ENCODE data around the gene RAB11B. TPM values are rescaled to one million over a fixed set of nuclear protein-coding genes. Genes with fewer than 3 reads are reported as not detected.
"Not testable (repeated sequence)": the region's sequence is repeated elsewhere in the genome, so short reads cannot be mapped to it uniquely, and the experiment has no call there.

RAB11B gene
- total RNA-seq: 170 TPM

DNA sequence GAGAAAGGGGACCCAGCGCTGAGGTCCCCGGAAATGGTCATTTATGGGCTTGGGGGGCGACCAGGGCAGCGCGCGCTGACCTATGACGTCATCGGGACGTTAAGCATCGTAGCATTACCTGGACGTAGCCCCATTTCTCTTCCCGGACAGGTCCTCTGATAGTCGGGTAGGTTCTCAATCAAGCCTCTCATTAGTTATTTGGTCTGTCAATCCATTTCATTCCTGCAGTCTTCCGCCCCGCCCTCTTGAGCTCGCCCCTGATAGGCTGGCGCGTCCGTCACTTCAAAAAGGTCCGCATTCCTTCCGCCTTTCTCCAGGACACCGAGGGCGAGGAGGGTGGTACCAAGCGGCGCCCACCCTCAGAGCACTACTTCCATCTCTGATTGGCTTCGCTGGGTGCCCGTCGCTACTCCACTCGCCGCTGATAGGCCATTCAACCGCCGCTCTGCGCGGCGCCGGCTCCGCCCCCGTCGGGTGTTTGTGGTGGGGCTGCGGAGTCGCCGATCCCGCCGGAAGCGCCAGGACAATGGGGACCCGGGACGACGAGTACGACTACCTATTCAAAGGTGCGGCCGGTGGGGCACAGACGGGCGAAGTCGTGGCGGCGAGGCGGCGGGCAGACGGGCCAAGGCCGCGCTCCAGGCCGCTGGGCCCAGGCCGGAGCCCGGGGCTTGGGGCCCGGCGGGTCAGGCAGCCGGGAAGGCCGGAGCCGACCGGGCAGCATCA lies at the start of gene RAB11B:
TSS of gene RAB11B (plus strand) at position 470 of the 726 bp plus-strand sequence. CDS start at position 527, 57 bp downstream.
- peak; percentile 100 for DNase-seq (ENCODE audit: low spot score)

- not testable (repeated sequence) for DNase-seq (ENCODE audit: low spot score)
Measured at GRCh38 chr19:8341504-8341903, 48.7 kb upstream of the RAB11B start.

DNA sequence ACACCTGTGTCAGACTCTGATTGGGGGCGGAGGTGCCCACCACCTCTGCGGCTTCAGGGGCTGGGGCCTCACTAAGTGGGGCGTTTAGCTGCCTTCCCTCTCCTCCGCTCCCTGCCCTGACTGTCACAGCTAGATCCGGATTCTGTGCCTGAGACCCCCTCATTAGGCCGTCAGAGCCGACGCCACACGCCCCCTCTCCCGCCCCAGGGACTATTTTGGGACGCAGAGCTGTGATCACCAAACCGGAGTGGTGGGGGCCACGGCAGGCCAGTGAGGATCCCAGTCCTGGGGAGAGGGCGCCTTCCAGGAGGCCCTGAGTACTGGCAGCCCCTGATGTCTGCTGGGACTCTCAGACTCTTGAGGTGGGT lies 47.9 kb upstream of the RAB11B start:
- DNase-seq (ENCODE audit: low spot score): no peak

DNA sequence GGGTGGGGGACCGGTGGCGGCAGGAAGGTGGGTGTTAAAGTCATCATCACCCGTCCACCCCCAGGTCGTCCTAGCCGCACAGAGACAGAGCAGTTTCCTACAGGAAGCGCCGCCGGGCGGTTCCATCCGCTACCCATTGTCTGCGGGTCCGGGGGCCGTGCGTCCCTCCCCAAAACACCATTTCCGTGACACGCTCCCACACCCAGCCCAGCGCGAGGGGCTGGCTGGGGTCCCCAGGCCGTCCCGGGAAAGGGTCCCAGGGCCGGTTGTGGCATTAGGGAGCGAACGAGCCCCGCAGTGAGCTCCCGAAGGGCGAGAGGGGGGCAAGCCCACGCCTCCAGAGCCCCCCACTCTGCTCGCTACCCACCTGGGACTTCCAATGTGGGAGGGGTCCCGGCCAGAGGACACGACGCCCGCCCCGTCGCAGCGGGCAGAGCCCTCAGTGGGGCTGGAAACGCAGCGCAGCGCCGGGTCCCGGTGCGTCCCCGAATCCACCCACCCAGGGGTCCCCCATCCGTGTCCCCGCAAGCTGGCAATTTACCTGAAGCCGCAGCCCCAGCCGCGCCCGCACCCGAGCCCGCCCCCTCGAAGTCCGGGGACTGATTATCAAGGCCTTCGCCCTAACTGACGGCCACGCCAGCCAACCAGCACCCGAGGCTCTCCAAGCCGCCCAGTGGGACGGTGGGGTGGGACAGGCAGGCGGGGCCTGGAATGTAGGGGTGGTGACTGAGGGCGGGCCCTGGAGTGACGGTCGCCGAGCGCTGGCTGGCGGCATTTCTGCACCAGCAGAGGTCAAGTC lies 47.3 kb upstream of the RAB11B start, which contains the start of gene KANK3:
TSS of gene KANK3 (minus strand) at position 579 of the 799 bp plus-strand sequence. CDS start 5,434 bp downstream, outside the sequence.
- peak; percentile 95 for DNase-seq (ENCODE audit: low spot score)

- DNase-seq (ENCODE audit: low spot score): no peak
Measured at GRCh38 chr19:8343483-8343844, 46.7 kb upstream of the RAB11B start.

- DNase-seq (ENCODE audit: low spot score): not testable (repeated sequence)
Measured at GRCh38 chr19:8349629-8350372, 40.4 kb upstream of the RAB11B start.

DNA sequence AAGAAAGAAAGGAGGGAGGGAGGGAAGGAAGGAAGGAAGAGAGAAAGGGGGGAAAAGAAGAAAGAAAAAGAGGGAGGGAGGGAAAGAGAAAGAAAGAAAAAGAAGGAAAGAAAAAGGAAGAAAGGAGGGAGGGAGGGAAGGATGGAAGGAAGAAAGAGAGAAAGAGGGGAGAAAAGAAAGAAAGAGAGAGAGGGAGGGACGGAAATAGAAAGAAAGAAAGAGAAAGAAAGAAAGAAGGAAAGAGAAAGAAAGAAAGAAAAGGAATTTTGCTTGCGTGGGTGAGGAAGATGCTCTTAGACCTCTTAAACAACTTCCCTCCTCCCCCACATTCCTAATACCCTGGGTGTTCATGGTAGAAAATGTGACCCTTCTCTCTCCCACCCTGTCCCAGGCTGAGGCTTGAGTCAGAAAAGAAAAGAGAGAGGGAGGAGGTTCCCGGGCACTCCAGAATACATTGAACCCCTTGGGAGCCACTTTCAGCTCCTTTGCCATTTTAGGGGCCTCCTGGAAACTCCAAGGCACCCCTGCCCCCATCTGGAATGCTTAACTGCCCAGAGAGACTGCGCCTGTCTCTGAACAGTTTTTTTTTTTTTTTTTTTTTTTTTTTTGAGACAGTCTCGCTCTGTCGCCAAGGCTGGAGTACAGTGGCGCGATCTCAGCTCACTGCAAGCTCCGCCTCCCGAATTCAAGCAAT lies 37.9 kb upstream of the RAB11B start:
- no peak for DNase-seq (ENCODE audit: low spot score)

- not testable (repeated sequence) for DNase-seq (ENCODE audit: low spot score)
Measured at GRCh38 chr19:8352845-8353244, 37.3 kb upstream of the RAB11B start.

GRCh38 chr19:8355631-8356402 lies 34.3 kb upstream of the RAB11B start:
- DNase-seq (ENCODE audit: low spot score): no peak

DNA sequence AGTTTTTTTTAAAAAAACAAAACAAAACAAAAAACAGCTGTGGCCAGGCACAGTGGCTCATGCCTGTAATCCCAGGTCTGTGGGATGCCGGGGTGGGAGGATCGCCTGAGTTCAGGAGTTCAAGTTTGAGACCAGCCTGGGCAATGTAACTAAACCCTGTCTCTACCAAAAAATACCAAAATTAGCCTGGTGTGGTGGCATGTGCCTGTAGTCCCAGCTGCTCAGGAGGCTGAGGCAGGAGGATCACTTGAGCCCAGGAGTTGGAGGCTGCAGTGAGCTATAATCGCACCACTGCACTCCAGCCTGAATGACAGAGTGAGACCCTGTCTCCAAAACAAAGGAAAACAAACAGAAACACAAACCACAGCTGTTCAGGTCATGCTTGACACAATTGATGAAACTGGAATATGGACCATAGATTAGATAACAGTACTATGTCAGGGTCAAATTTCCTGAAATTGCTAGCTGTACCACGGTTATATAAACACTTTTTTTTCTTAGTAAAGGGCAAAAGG lies 33.1 kb upstream of the RAB11B start:
- no peak for DNase-seq (ENCODE audit: low spot score)

DNA sequence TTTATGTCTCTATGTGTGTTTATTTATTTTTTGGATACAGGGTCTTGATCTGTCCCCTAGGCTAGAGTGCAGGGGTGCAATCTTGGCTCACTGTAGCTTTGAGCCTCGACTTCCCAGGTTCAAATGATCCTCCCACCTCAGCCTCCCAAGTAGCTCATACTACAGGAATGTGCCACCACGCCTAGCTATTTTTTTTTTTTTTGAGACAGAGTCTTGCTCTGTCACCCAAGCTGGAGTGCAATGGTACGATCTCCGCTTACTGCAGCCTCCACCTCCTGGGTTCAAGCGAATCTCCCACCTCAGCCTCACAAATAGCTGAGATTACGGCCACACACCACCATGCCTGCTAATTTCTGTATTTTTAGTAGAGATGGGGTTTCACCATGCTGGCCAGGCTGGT lies 31.2 kb upstream of the RAB11B start:
- no peak for DNase-seq (ENCODE audit: low spot score)

- DNase-seq (ENCODE audit: low spot score): no peak
Measured at GRCh38 chr19:8360196-8360595, 30.0 kb upstream of the RAB11B start.

DNA sequence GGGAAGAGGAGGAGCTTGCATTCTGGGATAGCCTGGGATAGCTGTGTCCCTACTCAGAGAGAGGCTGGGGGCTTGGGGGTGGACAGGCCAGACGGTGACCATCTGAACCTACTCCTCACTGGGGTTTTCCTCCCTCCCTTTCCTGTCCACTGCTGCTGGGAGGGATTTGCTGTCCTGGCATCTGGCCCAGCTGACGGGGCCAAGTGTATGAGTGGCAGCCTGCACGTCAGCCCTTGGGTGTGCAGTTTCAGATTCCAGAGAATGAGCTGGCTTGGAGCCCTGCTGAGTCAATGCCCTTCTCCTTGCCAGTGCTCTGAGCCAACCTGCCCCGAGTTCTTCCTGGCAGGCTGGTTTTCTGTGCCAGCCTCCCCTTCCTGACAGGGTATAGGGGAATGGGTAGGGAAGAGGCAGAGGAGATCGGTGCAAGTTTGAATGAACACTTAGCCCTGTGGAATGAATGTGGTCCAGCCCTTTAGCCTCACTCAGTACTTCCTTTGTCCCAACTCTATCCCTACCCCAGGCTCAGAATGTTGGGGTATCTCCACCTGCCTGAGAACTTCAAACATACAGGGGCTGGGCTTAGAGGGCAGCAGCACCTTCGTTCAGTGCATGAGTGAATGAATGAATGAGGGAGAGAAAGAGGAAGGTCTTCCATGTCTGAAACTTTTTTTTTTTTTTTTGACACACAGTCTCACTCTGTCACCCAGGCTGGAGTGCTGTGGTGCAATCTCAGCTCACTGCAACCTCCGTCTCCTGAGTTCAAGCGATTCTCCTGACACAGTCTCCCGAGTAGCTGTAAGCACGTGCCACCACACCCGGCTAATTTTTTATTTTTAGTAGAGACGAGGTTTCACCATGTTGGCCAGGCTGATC lies 28.0 kb upstream of the RAB11B start:
- peak; percentile 96 for DNase-seq (ENCODE audit: low spot score)

DNA sequence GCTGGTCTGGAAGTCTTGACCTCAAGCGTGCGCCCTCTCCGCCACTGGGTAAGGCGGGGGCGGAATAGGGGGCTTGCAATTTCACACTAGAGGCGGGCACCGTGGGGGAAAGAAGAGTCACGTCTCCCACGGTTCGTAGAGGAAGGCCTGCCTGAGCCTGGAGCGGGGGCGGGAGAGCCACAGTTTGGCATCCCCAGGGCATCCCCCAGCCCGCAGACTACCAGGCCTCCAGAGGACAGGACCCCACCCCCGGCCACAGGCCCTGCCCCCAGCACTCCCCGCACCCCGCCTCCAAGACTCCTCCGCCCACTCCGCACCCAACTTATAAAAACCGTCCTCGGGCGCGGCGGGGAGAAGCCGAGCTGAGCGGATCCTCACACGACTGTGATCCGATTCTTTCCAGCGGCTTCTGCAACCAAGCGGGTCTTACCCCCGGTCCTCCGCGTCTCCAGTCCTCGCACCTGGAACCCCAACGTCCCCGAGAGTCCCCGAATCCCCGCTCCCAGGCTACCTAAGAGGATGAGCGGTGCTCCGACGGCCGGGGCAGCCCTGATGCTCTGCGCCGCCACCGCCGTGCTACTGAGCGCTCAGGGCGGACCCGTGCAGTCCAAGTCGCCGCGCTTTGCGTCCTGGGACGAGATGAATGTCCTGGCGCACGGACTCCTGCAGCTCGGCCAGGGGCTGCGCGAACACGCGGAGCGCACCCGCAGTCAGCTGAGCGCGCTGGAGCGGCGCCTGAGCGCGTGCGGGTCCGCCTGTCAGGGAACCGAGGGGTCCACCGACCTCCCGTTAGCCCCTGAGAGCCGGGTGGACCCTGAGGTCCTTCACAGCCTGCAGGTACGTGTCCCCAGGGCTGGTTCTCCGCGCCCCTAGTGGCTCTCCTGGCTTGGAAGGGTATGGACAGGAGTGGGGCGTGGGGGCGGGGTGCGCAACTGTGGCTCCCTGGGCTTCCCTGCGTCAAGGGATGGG lies 26.1 kb upstream of the RAB11B start, which contains the start of gene ANGPTL4:
TSS of gene ANGPTL4 (plus strand) at position 353 of the 969 bp plus-strand sequence. CDS start at position 520, 167 bp downstream.
- peak; percentile 58 for DNase-seq (ENCODE audit: low spot score)

GRCh38 chr19:8366121-8366581 lies 24.0 kb upstream of the RAB11B start:
- no peak for DNase-seq (ENCODE audit: low spot score)

GRCh38 chr19:8366961-8367326 lies 23.2 kb upstream of the RAB11B start:
- DNase-seq (ENCODE audit: low spot score): no peak

DNA sequence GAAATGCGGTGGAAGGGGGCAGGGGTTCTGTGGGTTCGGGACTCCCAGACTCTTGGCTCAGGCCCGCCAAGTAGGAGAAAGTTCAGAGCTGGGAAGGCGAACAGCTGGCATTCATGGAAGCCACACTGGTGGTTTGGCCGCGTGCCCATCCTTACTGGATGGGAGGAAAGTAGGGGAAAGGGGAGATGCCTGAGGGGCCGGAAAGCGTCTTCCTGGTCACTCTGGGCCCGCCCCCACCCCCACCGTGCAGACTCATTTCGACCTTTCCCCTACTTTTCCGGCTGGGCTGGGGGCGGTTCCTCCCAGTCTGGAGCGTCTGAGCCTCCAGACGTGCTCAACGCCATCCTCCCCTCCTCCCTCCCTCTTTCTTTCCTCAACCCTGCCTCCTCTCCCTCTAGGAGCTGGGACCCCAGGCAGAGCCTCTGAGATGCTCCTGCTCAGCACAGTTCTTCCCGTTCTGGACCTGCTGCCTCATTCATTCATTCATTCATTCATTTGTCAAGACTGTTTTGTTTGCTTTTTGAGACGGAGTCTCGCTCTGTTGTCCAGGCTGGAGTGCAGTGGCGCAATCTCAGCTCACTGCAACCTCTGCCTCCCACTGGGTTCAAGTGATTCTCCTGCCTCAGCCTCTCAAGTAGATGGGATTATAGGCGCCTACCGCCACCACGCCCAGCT lies 22.7 kb upstream of the RAB11B start:
- DNase-seq (ENCODE audit: low spot score): peak; percentile 88
